ENCODE data around the gene CCDC148.

CCDC148 gene

DNA sequence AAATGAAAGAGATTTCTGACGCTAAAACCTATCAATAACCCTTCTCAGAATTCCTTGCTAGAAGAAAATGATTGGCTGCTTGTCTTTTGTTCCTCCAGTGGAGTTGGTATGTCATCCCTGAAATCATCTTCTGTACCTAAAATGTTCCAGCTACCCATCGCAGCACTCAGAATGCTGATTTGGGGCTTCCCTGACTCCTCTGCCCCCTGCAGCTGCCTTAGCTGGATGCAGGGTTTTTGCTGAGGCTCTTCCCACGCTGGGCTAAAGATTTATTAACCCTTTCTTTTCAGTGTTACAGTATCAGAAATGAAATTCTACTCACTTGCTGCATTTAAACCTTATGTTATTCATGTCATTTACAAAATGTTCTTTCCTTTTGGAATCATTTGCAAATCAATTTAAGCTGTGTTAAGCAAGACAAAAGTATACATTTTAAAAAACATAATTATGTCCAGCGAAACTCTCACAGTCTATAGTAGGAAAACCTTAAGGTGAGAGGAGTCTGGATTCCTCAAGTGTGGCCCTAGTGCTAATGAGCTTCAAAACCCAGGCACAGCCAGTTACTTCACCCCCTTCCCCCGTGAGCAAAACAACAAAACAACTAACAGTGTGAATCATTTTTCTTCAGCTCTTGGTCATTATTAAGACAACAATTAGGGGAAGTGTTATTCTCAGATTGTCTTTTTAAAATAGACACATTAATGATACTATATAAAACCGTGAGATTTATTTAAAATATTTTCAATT is 33.0 kb upstream of the CCDC148 start:
- H3K27me3 ChIP-seq (ENCODE audit: insufficient read depth, poor library complexity, severe bottlenecking): no peaks in the 10 kb centered on the region
- H3K4me3 ChIP-seq (replicated peaks; ENCODE audit: insufficient read depth, low read length): no peak overlapping the region
- no peak for DNase-seq (ENCODE audit: low read depth in 1 of 2, low spot score in 1 of 2)
- no peak overlapping the region for H3K27ac ChIP-seq (replicated peaks)
- TF ChIP-seq, protein P1, sequence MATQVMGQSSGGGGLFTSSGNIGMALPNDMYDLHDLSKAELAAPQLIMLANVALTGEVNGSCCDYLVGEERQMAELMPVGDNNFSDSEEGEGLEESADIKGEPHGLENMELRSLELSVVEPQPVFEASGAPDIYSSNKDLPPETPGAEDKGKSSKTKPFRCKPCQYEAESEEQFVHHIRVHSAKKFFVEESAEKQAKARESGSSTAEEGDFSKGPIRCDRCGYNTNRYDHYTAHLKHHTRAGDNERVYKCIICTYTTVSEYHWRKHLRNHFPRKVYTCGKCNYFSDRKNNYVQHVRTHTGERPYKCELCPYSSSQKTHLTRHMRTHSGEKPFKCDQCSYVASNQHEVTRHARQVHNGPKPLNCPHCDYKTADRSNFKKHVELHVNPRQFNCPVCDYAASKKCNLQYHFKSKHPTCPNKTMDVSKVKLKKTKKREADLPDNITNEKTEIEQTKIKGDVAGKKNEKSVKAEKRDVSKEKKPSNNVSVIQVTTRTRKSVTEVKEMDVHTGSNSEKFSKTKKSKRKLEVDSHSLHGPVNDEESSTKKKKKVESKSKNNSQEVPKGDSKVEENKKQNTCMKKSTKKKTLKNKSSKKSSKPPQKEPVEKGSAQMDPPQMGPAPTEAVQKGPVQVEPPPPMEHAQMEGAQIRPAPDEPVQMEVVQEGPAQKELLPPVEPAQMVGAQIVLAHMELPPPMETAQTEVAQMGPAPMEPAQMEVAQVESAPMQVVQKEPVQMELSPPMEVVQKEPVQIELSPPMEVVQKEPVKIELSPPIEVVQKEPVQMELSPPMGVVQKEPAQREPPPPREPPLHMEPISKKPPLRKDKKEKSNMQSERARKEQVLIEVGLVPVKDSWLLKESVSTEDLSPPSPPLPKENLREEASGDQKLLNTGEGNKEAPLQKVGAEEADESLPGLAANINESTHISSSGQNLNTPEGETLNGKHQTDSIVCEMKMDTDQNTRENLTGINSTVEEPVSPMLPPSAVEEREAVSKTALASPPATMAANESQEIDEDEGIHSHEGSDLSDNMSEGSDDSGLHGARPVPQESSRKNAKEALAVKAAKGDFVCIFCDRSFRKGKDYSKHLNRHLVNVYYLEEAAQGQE (IDR thresholded peaks at IDR 0.05; ENCODE audit: insufficient replicate concordance, low read depth): no peak
- TF ChIP-seq SPI1 (IDR thresholded peaks at IDR 0.05; ENCODE audit: borderline replicate concordance, low read depth) (no peak), GABPA (IDR thresholded peaks at IDR 0.05; ENCODE audit: low read depth) (no peak), POLR2AphosphoS5 (IDR thresholded peaks at IDR 0.05; ENCODE audit: low read depth) (no peak)
- TF ChIP-seq, protein P2, sequence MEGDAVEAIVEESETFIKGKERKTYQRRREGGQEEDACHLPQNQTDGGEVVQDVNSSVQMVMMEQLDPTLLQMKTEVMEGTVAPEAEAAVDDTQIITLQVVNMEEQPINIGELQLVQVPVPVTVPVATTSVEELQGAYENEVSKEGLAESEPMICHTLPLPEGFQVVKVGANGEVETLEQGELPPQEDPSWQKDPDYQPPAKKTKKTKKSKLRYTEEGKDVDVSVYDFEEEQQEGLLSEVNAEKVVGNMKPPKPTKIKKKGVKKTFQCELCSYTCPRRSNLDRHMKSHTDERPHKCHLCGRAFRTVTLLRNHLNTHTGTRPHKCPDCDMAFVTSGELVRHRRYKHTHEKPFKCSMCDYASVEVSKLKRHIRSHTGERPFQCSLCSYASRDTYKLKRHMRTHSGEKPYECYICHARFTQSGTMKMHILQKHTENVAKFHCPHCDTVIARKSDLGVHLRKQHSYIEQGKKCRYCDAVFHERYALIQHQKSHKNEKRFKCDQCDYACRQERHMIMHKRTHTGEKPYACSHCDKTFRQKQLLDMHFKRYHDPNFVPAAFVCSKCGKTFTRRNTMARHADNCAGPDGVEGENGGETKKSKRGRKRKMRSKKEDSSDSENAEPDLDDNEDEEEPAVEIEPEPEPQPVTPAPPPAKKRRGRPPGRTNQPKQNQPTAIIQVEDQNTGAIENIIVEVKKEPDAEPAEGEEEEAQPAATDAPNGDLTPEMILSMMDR (IDR thresholded peaks at IDR 0.05; ENCODE audit: insufficient read depth, low read length): no peak

DNA sequence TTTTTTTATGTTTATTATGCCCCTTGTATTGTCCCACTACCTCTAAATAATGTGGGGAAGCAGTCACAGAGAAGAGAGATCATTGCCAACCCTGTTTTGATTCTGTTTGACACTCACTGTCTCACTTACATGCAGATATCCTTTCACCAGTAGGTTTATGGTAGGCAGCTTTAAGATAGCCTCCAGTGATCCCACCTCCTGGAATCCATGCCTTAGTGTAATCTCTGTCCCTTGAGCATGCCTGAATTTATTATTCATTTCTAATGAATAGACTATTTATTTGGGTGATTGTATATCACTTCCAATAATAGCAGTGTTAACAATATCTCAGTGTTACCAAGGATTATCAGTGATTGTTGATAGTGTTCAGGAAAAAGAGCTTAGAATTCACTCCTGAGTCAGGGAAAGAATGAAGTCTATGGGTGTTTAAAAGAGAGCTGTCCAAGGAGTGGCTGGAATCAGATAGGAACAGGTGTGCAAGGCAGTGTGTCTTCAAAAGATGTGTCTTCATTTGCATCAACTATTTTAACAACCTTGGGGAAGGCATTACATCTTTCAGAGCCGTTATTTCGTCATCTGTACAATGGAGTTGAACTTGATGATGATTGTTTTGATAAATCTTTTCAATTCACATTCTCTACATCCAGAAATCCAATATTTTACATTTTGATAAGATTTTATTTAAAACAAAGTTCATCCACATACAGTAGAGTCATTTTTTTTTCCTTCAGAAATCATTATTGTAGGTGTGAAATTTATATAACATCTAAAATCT is 32.1 kb upstream of the CCDC148 start:
- Histone ChIP-seq H3K27ac (replicated peaks) (no peak overlapping the region), H3K27me3 (ENCODE audit: insufficient read depth, poor library complexity, severe bottlenecking) (no peaks in the 10 kb centered on the region), H3K4me3 (replicated peaks; ENCODE audit: insufficient read depth, low read length) (no peak overlapping the region)
- no peak for TF ChIP-seq GABPA (IDR thresholded peaks at IDR 0.05; ENCODE audit: low read depth)
- no peak for TF ChIP-seq SPI1 (IDR thresholded peaks at IDR 0.05; ENCODE audit: borderline replicate concordance, low read depth)
- TF ChIP-seq, protein P1 (IDR thresholded peaks at IDR 0.05; ENCODE audit: insufficient replicate concordance, low read depth): no peak
- TF ChIP-seq POLR2AphosphoS5 (IDR thresholded peaks at IDR 0.05; ENCODE audit: low read depth): no peak
- TF ChIP-seq, protein P2 (IDR thresholded peaks at IDR 0.05; ENCODE audit: insufficient read depth, low read length): no peak
- no peak for DNase-seq (ENCODE audit: low read depth in 1 of 2, low spot score in 1 of 2)

DNA sequence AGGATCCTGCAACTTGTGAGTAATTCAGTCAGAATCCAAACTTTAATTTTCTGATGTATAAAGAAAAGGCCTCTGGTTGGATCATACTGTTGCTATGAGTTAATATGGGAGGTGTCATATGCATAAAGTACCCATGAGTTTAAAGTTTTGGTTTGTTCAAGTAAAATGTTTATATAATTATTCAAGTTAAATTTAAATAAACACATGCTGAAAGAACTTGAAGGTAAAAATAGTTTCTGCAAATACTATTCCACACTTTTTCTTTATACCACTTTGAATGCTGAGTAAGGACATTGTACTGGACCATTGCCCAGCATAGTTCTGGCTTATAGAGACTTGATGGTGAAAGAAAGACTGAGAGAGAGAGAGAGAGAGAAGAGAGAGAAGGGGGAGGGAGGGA is 30.9 kb upstream of the CCDC148 start:
- TF ChIP-seq SPI1 (IDR thresholded peaks at IDR 0.05; ENCODE audit: borderline replicate concordance, low read depth) (no peak), POLR2AphosphoS5 (IDR thresholded peaks at IDR 0.05; ENCODE audit: low read depth) (no peak), GABPA (IDR thresholded peaks at IDR 0.05; ENCODE audit: low read depth) (no peak)
- TF ChIP-seq, protein P2 (IDR thresholded peaks at IDR 0.05; ENCODE audit: insufficient read depth, low read length): no peak
- TF ChIP-seq, protein P1 (IDR thresholded peaks at IDR 0.05; ENCODE audit: insufficient replicate concordance, low read depth): no peak
- Histone ChIP-seq H3K27ac (replicated peaks) (no peak overlapping the region), H3K27me3 (ENCODE audit: insufficient read depth, poor library complexity, severe bottlenecking) (no peaks in the 10 kb centered on the region), H3K4me3 (replicated peaks; ENCODE audit: insufficient read depth, low read length) (no peak overlapping the region)
- no peak for DNase-seq (ENCODE audit: low read depth in 1 of 2, low spot score in 1 of 2)

Data from HL-60 (cell line).